ENCODE results near the gene LRCOL1.

GRCh38 chr12:132641811-132642650, 31.6 kb upstream of the LRCOL1 start:
- TF ChIP-seq SMAD1 (IDR thresholded peaks at IDR 0.05; ENCODE audit: low read depth, partially characterized antibody) (no peak), POLR2A (IDR thresholded peaks at IDR 0.05; ENCODE audit: low read depth, low read length) (no peak), CTCF (IDR thresholded peaks at IDR 0.05 in 2 of 3, conservative IDR thresholded peaks at IDR 0.05 in 1 of 3; ENCODE audit: control insufficient read depth in 2 of 3, extremely low read depth in 1 of 3, insufficient read depth in 1 of 3, low read depth in 3 of 3, low read length in 3 of 3) (no peak), CHD4 (IDR thresholded peaks at IDR 0.05) (no peak), ATF3 (IDR thresholded peaks at IDR 0.05; ENCODE audit: borderline replicate concordance, extremely low read depth, low read depth, low read length) (no peak), EZH2 (IDR thresholded peaks at IDR 0.05; ENCODE audit: borderline replicate concordance, control insufficient read depth, low read depth, low read length) (no peak), DPF2 (IDR thresholded peaks at IDR 0.05) (no peak), RBBP5 (conservative IDR thresholded peaks at IDR 0.05) (no peak)
